Measurements from ENCODE around the gene KCNA10. TPM values are rescaled to one million over a fixed set of nuclear protein-coding genes. Genes with fewer than 3 reads are reported as not detected.
A peak's percentile ranks its signal among the peaks of the same experiment; 100 is the strongest.

KCNA10 gene
- total and polyA plus RNA-seq, 2 donors (not counting 1 experiment from before 2014, with no cell fraction given): not detected

DNA sequence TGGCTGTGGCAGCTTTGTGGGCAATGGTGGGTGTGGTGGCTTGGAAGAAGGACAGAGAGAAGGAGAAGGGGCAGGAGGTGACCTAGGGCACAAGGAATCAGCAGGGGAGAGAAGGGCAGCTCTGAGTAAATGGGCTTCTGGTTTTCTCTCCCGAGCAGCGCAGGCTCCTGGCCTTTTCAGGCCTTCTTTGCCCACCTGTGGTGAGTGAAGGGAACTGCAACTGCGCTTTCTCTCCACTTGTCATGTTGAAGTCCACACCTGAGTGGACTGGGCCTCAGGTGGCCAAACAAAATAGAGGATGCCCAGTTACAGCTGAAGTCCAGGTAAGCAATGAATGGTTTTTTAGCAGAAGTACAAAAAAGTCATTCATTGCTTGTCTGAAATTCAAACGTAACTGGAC lies 29.4 kb upstream of the KCNA10 start:
- Histone ChIP-seq H3K4me2 (ENCODE audit: extremely low read depth, insufficient read depth, low read length) (no peak overlapping the region), H3K27me3 (ENCODE audit: control insufficient read depth, insufficient read depth, low read length) (no peaks in the 10 kb centered on the region), H3K4me3 (replicated peaks in 1 of 4; ENCODE audit: control extremely low read depth in 1 of 4, insufficient read depth in 1 of 4, low read depth in 3 of 4, low read length in 4 of 4) (no peak overlapping the region), H2AFZ (ENCODE audit: low read length) (no peak overlapping the region), H3K4me1 (ENCODE audit: control insufficient read depth, extremely low read depth, insufficient read depth, low read length) (no peaks in the 10 kb centered on the region), H3K36me3 (ENCODE audit: control insufficient read depth, insufficient read depth, low read length) (no peaks in the 10 kb centered on the region), H3K79me2 (ENCODE audit: control insufficient read depth, insufficient read depth, low read length) (no peaks in the 10 kb centered on the region), H3K27ac (ENCODE audit: insufficient read depth, low read length) (no peak overlapping the region), H3K9me3 (ENCODE audit: control insufficient read depth, insufficient read depth, low read depth, low read length) (no peaks in the 10 kb centered on the region), H3K9ac (ENCODE audit: insufficient read depth, low read length) (no peak overlapping the region), H4K20me1 (ENCODE audit: control insufficient read depth, extremely low read depth, insufficient read depth, low read length) (no peaks in the 10 kb centered on the region)
- DNase-seq (ENCODE audit: low read depth in 2 of 2): no peak
- TF ChIP-seq EZH2 (IDR thresholded peaks at IDR 0.05; ENCODE audit: low read length, missing control alignments): no peak
- TF ChIP-seq, protein P1, sequence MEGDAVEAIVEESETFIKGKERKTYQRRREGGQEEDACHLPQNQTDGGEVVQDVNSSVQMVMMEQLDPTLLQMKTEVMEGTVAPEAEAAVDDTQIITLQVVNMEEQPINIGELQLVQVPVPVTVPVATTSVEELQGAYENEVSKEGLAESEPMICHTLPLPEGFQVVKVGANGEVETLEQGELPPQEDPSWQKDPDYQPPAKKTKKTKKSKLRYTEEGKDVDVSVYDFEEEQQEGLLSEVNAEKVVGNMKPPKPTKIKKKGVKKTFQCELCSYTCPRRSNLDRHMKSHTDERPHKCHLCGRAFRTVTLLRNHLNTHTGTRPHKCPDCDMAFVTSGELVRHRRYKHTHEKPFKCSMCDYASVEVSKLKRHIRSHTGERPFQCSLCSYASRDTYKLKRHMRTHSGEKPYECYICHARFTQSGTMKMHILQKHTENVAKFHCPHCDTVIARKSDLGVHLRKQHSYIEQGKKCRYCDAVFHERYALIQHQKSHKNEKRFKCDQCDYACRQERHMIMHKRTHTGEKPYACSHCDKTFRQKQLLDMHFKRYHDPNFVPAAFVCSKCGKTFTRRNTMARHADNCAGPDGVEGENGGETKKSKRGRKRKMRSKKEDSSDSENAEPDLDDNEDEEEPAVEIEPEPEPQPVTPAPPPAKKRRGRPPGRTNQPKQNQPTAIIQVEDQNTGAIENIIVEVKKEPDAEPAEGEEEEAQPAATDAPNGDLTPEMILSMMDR (conservative IDR thresholded peaks at IDR 0.05 in 1 of 2, IDR thresholded peaks at IDR 0.05 in 1 of 2; ENCODE audit: low read depth in 1 of 2, low read length in 2 of 2): peak in 1 of 2 donors; percentile 30

DNA sequence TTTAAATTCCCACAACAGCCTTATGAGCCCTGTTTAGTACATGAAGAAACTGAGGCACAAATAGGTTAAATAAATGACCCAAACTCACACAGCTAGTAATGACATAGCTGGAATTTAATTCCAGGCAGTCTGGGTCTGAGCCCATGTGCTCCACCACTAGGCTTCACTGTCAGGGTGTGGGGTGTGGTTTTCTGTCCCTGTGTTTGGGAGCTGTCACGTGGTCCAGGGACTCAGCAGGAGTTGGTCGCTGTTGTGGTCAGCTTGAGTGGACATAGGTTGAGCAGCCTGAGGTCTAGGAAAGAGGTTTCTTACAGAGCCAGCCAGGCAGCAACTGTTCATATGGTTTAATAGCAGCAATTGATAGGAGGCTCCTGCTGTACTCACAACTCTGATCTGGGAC lies 28.0 kb upstream of the KCNA10 start:
- H3K4me2 ChIP-seq (ENCODE audit: extremely low read depth, insufficient read depth, low read length): no peak overlapping the region
- no peaks in the 10 kb centered on the region for H3K79me2 ChIP-seq (ENCODE audit: control insufficient read depth, insufficient read depth, low read length)
- H3K27me3 ChIP-seq (ENCODE audit: control insufficient read depth, insufficient read depth, low read length): no peaks in the 10 kb centered on the region
- H3K36me3 ChIP-seq (ENCODE audit: control insufficient read depth, insufficient read depth, low read length): no peaks in the 10 kb centered on the region
- no peaks in the 10 kb centered on the region for H4K20me1 ChIP-seq (ENCODE audit: control insufficient read depth, extremely low read depth, insufficient read depth, low read length)
- no peaks in the 10 kb centered on the region for H3K9me3 ChIP-seq (ENCODE audit: control insufficient read depth, insufficient read depth, low read depth, low read length)
- H3K4me3 ChIP-seq (replicated peaks in 1 of 4; ENCODE audit: control extremely low read depth in 1 of 4, insufficient read depth in 1 of 4, low read depth in 3 of 4, low read length in 4 of 4): no peak overlapping the region
- no peak overlapping the region for H3K27ac ChIP-seq (ENCODE audit: insufficient read depth, low read length)
- H2AFZ ChIP-seq (ENCODE audit: low read length): no peak overlapping the region
- H3K9ac ChIP-seq (ENCODE audit: insufficient read depth, low read length): no peak overlapping the region
- TF ChIP-seq, protein P1 (conservative IDR thresholded peaks at IDR 0.05 in 1 of 2, IDR thresholded peaks at IDR 0.05 in 1 of 2; ENCODE audit: low read depth in 1 of 2, low read length in 2 of 2): no peak
- TF ChIP-seq EZH2 (IDR thresholded peaks at IDR 0.05; ENCODE audit: low read length, missing control alignments): no peak
- no peaks in the 10 kb centered on the region for H3K4me1 ChIP-seq (ENCODE audit: control insufficient read depth, extremely low read depth, insufficient read depth, low read length)
- no peak for DNase-seq (ENCODE audit: low read depth in 2 of 2)

DNA sequence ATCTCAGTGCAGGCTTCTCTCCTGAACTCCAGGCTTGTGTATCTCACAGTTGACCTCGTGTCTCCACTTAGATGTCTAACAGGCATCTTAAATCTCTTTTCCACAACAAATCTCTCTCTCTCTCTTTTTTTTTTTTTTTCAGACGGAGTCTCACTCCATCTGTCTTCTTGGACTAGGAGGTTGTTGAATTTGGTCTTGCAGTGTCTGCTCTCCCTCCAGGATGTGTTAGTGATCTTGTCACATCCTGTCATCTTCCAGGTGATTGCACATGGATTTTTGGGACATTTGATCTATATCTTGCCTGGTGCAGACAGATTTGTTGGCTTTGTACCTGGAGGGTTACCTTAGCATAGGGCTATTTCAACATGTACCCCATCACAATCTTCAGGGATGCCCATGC lies 26.5 kb upstream of the KCNA10 start:
- no peak overlapping the region for H3K27ac ChIP-seq (ENCODE audit: insufficient read depth, low read length)
- H3K9me3 ChIP-seq (ENCODE audit: control insufficient read depth, insufficient read depth, low read depth, low read length): no peaks in the 10 kb centered on the region
- H3K79me2 ChIP-seq (ENCODE audit: control insufficient read depth, insufficient read depth, low read length): no peaks in the 10 kb centered on the region
- H3K36me3 ChIP-seq (ENCODE audit: control insufficient read depth, insufficient read depth, low read length): no peaks in the 10 kb centered on the region
- TF ChIP-seq EZH2 (IDR thresholded peaks at IDR 0.05; ENCODE audit: low read length, missing control alignments): no peak
- TF ChIP-seq, protein P1 (conservative IDR thresholded peaks at IDR 0.05 in 1 of 2, IDR thresholded peaks at IDR 0.05 in 1 of 2; ENCODE audit: low read depth in 1 of 2, low read length in 2 of 2): no peak
- no peak overlapping the region for H2AFZ ChIP-seq (ENCODE audit: low read length)
- H3K27me3 ChIP-seq (ENCODE audit: control insufficient read depth, insufficient read depth, low read length): no peaks in the 10 kb centered on the region
- H3K4me3 ChIP-seq (replicated peaks in 1 of 4; ENCODE audit: control extremely low read depth in 1 of 4, insufficient read depth in 1 of 4, low read depth in 3 of 4, low read length in 4 of 4): no peak overlapping the region
- no peak overlapping the region for H3K9ac ChIP-seq (ENCODE audit: insufficient read depth, low read length)
- H4K20me1 ChIP-seq (ENCODE audit: control insufficient read depth, extremely low read depth, insufficient read depth, low read length): no peaks in the 10 kb centered on the region
- no peak for DNase-seq (ENCODE audit: low read depth in 2 of 2)
- no peaks in the 10 kb centered on the region for H3K4me1 ChIP-seq (ENCODE audit: control insufficient read depth, extremely low read depth, insufficient read depth, low read length)
- no peak overlapping the region for H3K4me2 ChIP-seq (ENCODE audit: extremely low read depth, insufficient read depth, low read length)
